SK-N-SH (cell line): ENCODE results near the gene ZFHX3. TPM values are rescaled to one million over a fixed set of nuclear protein-coding genes. Genes with fewer than 3 reads are reported as not detected.

ENCODE experiments used
- CTCF ChIA-PET: fragments of 300-600, 350-600 bp; formaldehyde crosslinking; extraction: SDS; loops from one replicate; lab custom pipeline; 2021; lab: Yijun Ruan, JAX
- POLR2A ChIA-PET: fragments of 350-600 bp; sonication (Branson Sonifier 250); formaldehyde crosslinking; extraction: SDS; loops from one replicate; lab custom pipeline; 2020; ENCODE audit warnings: antibody characterized with exemption, inconsistent platforms; lab: Yijun Ruan, JAX
- DNase-seq: peaks from one replicate; pipeline ENCODE4 v3.0.0; 2012
- H2AFZ ChIP-seq: fragments of 200-600 bp; sonication (generic); 2 replicates; pipeline ENCODE4 v1.8.1; 2016; ENCODE audit warnings: antibody characterized with exemption, mild to moderate bottlenecking, low read depth
- H3F3A ChIP-seq: fragments of 200-600 bp; sonication (generic); replicated peaks from 2 replicates; pipeline ENCODE3; 2016; ENCODE audit warnings: antibody characterized with exemption, mild to moderate bottlenecking; ENCODE audit not compliant: insufficient read depth
- H3K27ac ChIP-seq, 2 experiments: fragments of 200-500 bp in 1 of 2; fragments of 200-600 bp in 1 of 2; sonication (Bioruptor generic) in 1 of 2; sonication (generic), shearing (Covaris generic) in 1 of 2; 2 replicates each; pipeline versions ENCODE4 v1.5.1 to v1.6.1; 2014 to 2016; ENCODE audit warnings: low read depth in 2 of 2, inconsistent platforms in 1 of 2, low read length in 1 of 2, mild to moderate bottlenecking in 1 of 2, mixed read lengths in 1 of 2
- H3K27me3 ChIP-seq: fragments of 200-600 bp; sonication (generic), shearing (Covaris generic); 2 replicates; pipeline ENCODE4 v1.6.1; 2016; ENCODE audit warnings: mixed run types; ENCODE audit not compliant: insufficient read depth
- H3K36me3 ChIP-seq, 2 experiments: fragments of 200-500 bp in 1 of 2; fragments of 200-600 bp in 1 of 2; sonication (Bioruptor generic) in 1 of 2; sonication (generic) in 1 of 2; replicated peaks in 1 of 2; 2 replicates each; pipeline versions ENCODE3 to v1.5.1; 2014 to 2016; ENCODE audit warnings: low read length in 1 of 2, mild to moderate bottlenecking in 1 of 2; ENCODE audit not compliant: insufficient read depth in 2 of 2, control insufficient read depth in 1 of 2
- H3K4me1 ChIP-seq, 2 experiments: fragments of 200-500 bp in 1 of 2; fragments of 200-600 bp in 1 of 2; sonication (Bioruptor generic) in 1 of 2; sonication (generic), shearing (Covaris generic) in 1 of 2; 2 replicates each; pipeline versions ENCODE4 v1.5.1 to v1.6.1; 2014 to 2016; ENCODE audit warnings: low read depth in 1 of 2, low read length in 1 of 2, mixed run types in 1 of 2; ENCODE audit not compliant: insufficient read depth in 2 of 2, control insufficient read depth in 1 of 2
- H3K4me2 ChIP-seq: fragments of 200-600 bp; sonication (generic), shearing (Covaris generic); 2 replicates; pipeline ENCODE4 v1.6.1; 2017; ENCODE audit warnings: mixed run types
- H3K4me3 ChIP-seq, 2 experiments: fragments of 200-500 bp in 1 of 2; fragments of 200-600 bp in 1 of 2; sonication (Bioruptor generic) in 1 of 2; sonication (generic), shearing (Covaris generic) in 1 of 2; 2 replicates each; pipeline versions ENCODE4 v1.5.1 to v1.8.1; 2014 to 2016; ENCODE audit warnings: low read depth in 2 of 2, inconsistent platforms in 1 of 2, low read length in 1 of 2, mild to moderate bottlenecking in 1 of 2, mixed read lengths in 1 of 2, moderate library complexity in 1 of 2
- H3K79me2 ChIP-seq: fragments of 200-600 bp; sonication (generic); 2 replicates; pipeline ENCODE4 v1.8.1; 2017; ENCODE audit warnings: mild to moderate bottlenecking; ENCODE audit not compliant: insufficient read depth
- H3K9ac ChIP-seq: fragments of 200-600 bp; sonication (generic); 2 replicates; pipeline ENCODE4 v1.6.1; 2017; ENCODE audit warnings: mixed run types
- H3K9me2 ChIP-seq: fragments of 200-600 bp; sonication (generic); 2 replicates; pipeline ENCODE4 v1.6.1; 2017; ENCODE audit warnings: mixed run types
- H3K9me3 ChIP-seq: fragments of 200-600 bp; sonication (generic); 2 replicates; pipeline ENCODE4 v1.6.1; 2017; ENCODE audit warnings: mixed run types, mild to moderate bottlenecking, moderate library complexity
- H4K20me1 ChIP-seq: fragments of 200-600 bp; sonication (generic); 2 replicates; pipeline ENCODE4 v1.6.1; 2017; ENCODE audit warnings: mild to moderate bottlenecking, mixed run types; ENCODE audit not compliant: insufficient read depth
- CHD2 ChIP-seq: fragments of 150-350 bp; IDR thresholded peaks from 2 replicates; pipeline ENCODE4 v1.6.1; 2018; ENCODE audit warnings: low read length; ENCODE audit not compliant: partially characterized antibody
- EP300 ChIP-seq, 2 experiments: IDR thresholded peaks; 2 replicates each; pipeline versions ENCODE4 v1.4.0 to v1.6.1; 2012; ENCODE audit warnings: borderline replicate concordance in 1 of 2, low read depth in 1 of 2, low read length in 1 of 2
- EZH2phosphoT487 ChIP-seq: fragments of 200-600 bp; sonication (generic); IDR thresholded peaks from 2 replicates; pipeline ENCODE4 v1.6.1; 2017; ENCODE audit warnings: low read depth, mixed run types, mild to moderate bottlenecking, antibody characterized with exemption, moderate library complexity, borderline replicate concordance
- FOSL2 ChIP-seq: IDR thresholded peaks from 2 replicates; pipeline ENCODE4 v1.4.0; 2012; ENCODE audit warnings: low read depth, mild to moderate bottlenecking, moderate library complexity, borderline replicate concordance
- IRF3 ChIP-seq: fragments of 150-350 bp; IDR thresholded peaks from 2 replicates; pipeline ENCODE4 v1.6.1; 2016; ENCODE audit warnings: mild to moderate bottlenecking, low read depth, low read length
- JUND ChIP-seq: IDR thresholded peaks from 2 replicates; pipeline ENCODE4 v1.4.0; 2012
- MEF2A ChIP-seq: IDR thresholded peaks from 2 replicates; pipeline ENCODE4 v1.4.0; 2012; ENCODE audit warnings: low read depth, borderline replicate concordance
- MXI1 ChIP-seq: IDR thresholded peaks from 2 replicates; pipeline ENCODE4 v1.6.1; 2012; ENCODE audit warnings: mild to moderate bottlenecking, low read depth, low read length, improper control_type of control experiment
- NRF1 ChIP-seq: IDR thresholded peaks from 2 replicates; pipeline ENCODE4 v1.6.1; 2012; ENCODE audit warnings: low read depth, mild to moderate bottlenecking, low read length
- POLR2AphosphoS5 ChIP-seq: IDR thresholded peaks from 2 replicates; pipeline ENCODE4 v1.6.1; 2012; ENCODE audit warnings: low read depth, low read length
- RAD21 ChIP-seq: IDR thresholded peaks from 2 replicates; pipeline ENCODE4 v1.6.1; 2012; ENCODE audit warnings: mild to moderate bottlenecking, low read length
- RCOR1 ChIP-seq: fragments of 150-350 bp; IDR thresholded peaks from 2 replicates; pipeline ENCODE4 v1.6.1; 2017; ENCODE audit warnings: antibody characterized with exemption, low read length
- SMC3 ChIP-seq: IDR thresholded peaks from 2 replicates; pipeline ENCODE4 v1.6.1; 2012; ENCODE audit warnings: low read depth, low read length, improper control_type of control experiment
- TEAD4 ChIP-seq: IDR thresholded peaks from 2 replicates; pipeline ENCODE4 v1.4.0; 2012; ENCODE audit warnings: mild to moderate bottlenecking, borderline replicate concordance; ENCODE audit not compliant: insufficient read depth
- WGBS: methylation state at CpG from one replicate; pipeline ENCODE4 v1.1.6; 2017; ENCODE audit warnings: low lambda C conversion rate; 5-methylcytosine and 5-hydroxymethylcytosine counted together
- polyA plus RNA-seq, 3 experiments: library from polyadenylated mRNA; depleted of rRNA; stranded (reverse); fragments of >200 nt; gene quantifications; 2 replicates each; pipeline ENCODE4 v1.2.3, GENCODE V29; 2012
- TF ChIP-seq, protein P1 (sequence below): fragments of 200-600 bp; sonication (generic); IDR thresholded peaks from 2 replicates; pipeline ENCODE4 v1.6.1; 2017; ENCODE audit warnings: antibody characterized with exemption, mild to moderate bottlenecking, moderate library complexity

Gene ZFHX3
- polyA plus RNA-seq, 1 of the 3 experiments (the other 2 are of a cell fraction): 2.0 TPM

- peaks cover 31 to 49% of the 10 kb centered on the region in 2 experiments; a peak in 3 of 4 replicates for H3K4me1 ChIP-seq
- TF ChIP-seq SMC3: no peak
- TF ChIP-seq MXI1: no peak
- TF ChIP-seq JUND: no peak
- TF ChIP-seq, all 33 proteins: peak for 0
- Histone ChIP-seq H3F3A (no peaks in the 10 kb centered on the region), H3K9ac (no peak overlapping the region), H3K9me2 (no peaks in the 10 kb centered on the region), H2AFZ (no peak overlapping the region), H3K27ac (no peak overlapping the region), H3K9me3 (no peaks in the 10 kb centered on the region), H3K4me3 (no peak overlapping the region), H3K4me2 (no peak overlapping the region), H4K20me1 (peaks cover 95% of the 10 kb centered on the region), H3K36me3 (no peaks in the 10 kb centered on the region), H3K79me2 (peaks cover 98% of the 10 kb centered on the region), H3K27me3 (no peaks in the 10 kb centered on the region)
- CTCF ChIA-PET: no interaction called here
- DNase-seq: no peak
- POLR2A ChIA-PET: no interaction called here
- WGBS: 90% methylated on average over 20 of the region's 20 CpGs
These were observed 14.5 kb downstream of the ZFHX3 start for GRCh38 chr16:73033271-73033998.

- H3K27me3 ChIP-seq: no peaks in the 10 kb centered on the region
- no peaks in the 10 kb centered on the region for H3K9me2 ChIP-seq
- ChIA-PET POLR2A (no interaction called here), CTCF (no interaction called here)
- no peak overlapping the region for H2AFZ ChIP-seq
- WGBS: 95% methylated on average over 10 of the region's 10 CpGs
- no peaks in the 10 kb centered on the region for H3F3A ChIP-seq
- no peak overlapping the region for H3K27ac ChIP-seq
- no peaks in the 10 kb centered on the region for H3K36me3 ChIP-seq
- peaks cover 95% of the 10 kb centered on the region for H4K20me1 ChIP-seq
- H3K9me3 ChIP-seq: no peaks in the 10 kb centered on the region
- peaks cover 25 to 49% of the 10 kb centered on the region in 2 experiments; a peak in 3 of 4 replicates for H3K4me1 ChIP-seq
- no peak overlapping the region for H3K4me3 ChIP-seq
- H3K79me2 ChIP-seq: peaks cover 98% of the 10 kb centered on the region
- H3K4me2 ChIP-seq: no peak overlapping the region
- TF ChIP-seq, protein P1, sequence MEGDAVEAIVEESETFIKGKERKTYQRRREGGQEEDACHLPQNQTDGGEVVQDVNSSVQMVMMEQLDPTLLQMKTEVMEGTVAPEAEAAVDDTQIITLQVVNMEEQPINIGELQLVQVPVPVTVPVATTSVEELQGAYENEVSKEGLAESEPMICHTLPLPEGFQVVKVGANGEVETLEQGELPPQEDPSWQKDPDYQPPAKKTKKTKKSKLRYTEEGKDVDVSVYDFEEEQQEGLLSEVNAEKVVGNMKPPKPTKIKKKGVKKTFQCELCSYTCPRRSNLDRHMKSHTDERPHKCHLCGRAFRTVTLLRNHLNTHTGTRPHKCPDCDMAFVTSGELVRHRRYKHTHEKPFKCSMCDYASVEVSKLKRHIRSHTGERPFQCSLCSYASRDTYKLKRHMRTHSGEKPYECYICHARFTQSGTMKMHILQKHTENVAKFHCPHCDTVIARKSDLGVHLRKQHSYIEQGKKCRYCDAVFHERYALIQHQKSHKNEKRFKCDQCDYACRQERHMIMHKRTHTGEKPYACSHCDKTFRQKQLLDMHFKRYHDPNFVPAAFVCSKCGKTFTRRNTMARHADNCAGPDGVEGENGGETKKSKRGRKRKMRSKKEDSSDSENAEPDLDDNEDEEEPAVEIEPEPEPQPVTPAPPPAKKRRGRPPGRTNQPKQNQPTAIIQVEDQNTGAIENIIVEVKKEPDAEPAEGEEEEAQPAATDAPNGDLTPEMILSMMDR: no peak
- TF ChIP-seq POLR2AphosphoS5 (no peak), EP300 (IDR thresholded peaks at IDR 0.05; ENCODE audit: borderline replicate concordance in 1 of 2, low read depth in 1 of 2, low read length in 1 of 2) (no peak), NRF1 (no peak), RAD21 (no peak), IRF3 (no peak), RCOR1 (no peak), EZH2phosphoT487 (no peak), CHD2 (no peak), TEAD4 (no peak), MEF2A (no peak), FOSL2 (no peak)
- H3K9ac ChIP-seq: no peak overlapping the region
- no peak for DNase-seq
These were observed 15.2 kb downstream of the ZFHX3 start for GRCh38 chr16:73032541-73033270.
